Measurements from ENCODE around the gene FOXL2NB.

Gene FOXL2NB

DNA sequence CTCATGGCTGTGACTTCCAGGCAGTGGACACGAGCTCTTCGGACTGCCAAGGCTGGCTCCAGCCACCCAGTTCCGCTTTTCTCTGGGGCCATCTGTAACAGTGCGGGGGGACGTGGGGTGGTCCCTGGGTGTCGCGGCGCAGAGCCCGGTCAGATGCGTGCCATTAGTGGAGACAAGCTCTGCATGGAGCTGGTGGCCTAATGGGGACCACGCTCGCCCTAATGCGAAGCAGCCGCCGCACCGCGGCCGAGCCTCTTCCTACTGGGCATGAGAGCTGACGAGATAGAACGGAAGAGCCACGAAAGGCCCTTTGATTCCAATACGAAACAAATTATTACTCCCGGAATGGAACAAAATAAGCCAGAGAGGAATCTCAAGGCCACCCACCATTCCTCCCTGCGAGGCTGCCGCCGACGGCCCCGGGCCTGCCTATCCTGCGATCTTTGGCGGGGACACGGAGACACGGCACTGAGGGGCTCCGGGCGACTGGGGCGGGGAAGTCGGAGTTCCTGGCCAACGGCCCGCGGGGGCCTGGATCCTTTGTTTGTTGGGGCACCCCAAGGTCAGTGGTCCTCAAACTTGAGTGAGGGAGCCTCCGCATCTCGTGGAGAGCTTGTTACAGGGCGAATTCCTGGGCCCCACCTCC is 18.2 kb upstream of the FOXL2NB start:
- DNase-seq (ENCODE audit: low read depth in 2 of 2): no peak

DNA sequence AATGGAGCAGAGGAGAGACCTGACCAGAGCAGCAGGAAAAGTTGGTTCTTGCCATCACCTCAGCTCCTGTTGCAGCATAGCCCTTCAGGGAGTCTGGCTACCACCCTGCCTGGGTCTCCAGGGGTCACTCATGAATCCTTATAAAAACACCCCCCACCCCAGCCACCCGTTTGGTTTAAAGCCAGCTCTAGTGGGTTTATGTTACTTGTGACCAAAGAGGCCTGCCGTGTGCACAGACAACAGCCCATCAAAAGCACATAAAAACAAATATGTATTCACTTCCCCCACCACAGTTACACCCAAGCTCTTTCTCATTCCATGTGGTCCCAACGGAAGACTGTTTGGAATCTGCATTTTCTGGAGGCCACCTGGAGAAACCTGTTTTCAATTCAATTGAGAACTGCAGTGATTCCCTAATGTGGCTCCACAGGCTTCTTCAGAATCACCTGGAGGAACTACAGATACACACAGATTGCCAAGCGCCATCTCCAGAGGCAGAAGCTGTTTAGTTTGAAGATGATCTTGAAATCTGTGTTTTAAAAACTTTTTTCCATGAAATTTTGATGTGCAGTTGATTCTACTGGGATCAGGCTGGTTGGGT is 13.8 kb upstream of the FOXL2NB start:
- no peak for DNase-seq (ENCODE audit: low read depth in 2 of 2)

DNA sequence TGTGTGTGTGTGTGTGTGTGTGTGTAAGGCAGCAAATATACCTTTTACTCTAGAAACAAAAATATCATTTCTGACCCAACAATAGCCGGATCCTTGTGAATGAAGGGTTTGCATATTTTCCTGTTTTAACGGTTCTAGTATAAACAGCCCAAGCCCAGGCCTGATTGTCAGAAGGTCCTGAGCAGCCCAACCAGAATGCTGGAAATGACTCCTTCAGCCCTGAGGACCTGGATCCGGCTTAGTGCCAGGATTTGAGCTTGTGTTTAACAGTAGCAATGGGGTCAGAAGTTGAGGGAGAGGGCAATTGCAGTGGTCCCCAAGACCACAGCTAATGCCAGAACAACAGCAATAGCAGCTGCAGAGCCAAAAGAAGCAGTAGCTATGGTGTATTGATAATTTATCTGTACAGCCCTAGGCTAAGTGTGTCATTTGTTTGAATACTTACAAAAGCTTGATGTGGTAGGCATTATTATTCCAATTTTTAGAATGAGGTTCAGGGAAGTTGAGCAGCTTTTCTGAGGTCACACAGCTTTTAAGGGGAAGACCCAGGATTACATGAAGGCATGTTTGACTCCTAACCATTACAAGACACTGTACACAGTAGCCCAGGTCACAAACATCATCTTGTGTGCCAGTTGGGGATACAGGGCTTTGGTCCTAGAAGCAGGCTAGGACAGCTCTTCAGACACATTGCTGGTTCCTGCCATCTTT is 12.9 kb upstream of the FOXL2NB start:
- DNase-seq (ENCODE audit: low read depth in 2 of 2): no peak

DNA sequence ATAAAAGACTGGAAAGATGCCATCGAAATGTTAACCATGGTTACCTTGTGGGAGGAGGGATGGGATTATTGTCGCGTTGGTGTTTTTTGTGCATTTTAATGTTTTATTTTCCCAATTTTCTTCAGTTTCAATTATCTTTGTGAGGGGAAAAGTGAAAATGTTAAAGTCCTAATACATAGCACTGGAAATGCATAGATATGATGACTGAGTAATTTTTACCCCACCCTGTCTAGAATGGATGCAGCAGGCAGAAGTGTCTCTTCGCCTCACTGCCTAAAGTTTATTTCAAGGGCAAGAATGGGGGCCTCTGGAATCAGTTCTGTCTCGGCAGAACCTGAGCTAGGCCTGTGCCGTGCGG is 11.5 kb upstream of the FOXL2NB start:
- no peak for DNase-seq (ENCODE audit: low read depth in 2 of 2)

DNA sequence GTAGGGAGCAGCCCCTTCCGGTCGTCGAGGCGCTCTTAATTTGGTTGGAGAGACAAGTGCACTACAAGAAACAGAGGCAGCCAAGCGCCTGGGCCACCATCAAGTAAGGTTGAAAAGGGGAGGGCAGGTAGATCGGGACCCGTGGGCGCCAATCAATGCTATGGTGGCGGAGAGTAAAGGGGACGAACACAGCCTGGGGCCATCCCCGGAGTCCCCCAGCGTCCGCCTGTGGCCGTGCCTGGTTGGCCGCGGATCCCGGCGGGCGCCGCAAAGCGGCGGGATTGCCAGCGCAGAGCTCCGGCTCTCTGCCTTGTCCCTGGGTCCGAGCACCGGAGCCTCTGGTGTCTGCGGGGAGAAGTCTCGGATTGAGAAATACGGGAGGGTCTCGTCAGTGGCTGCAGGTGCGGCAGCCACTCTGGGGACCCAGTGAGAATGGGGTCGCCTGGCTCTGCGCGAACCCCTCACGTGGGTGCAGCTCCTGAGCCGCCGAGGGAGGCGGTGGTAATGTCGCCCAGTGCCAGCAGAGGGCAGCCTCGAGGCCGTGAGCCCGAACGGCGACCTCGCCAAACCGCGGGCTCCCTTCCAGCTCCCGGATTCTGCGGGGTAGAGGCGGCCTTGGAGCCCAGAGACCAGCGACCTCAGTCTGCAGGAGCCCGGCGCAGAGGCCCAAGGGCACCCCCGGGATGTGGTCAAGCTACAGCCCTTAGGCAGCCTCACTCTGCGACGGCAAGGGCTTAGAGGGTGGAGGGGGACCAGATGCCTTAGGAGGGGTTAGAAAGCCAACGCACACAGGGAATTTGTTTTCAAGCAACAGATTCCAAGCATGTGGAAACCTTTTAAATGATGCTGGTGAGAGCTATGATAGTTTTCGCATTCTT is 10.9 kb upstream of the FOXL2NB start:
- DNase-seq (ENCODE audit: low read depth in 2 of 2): peak; percentile 69 to 70

DNA sequence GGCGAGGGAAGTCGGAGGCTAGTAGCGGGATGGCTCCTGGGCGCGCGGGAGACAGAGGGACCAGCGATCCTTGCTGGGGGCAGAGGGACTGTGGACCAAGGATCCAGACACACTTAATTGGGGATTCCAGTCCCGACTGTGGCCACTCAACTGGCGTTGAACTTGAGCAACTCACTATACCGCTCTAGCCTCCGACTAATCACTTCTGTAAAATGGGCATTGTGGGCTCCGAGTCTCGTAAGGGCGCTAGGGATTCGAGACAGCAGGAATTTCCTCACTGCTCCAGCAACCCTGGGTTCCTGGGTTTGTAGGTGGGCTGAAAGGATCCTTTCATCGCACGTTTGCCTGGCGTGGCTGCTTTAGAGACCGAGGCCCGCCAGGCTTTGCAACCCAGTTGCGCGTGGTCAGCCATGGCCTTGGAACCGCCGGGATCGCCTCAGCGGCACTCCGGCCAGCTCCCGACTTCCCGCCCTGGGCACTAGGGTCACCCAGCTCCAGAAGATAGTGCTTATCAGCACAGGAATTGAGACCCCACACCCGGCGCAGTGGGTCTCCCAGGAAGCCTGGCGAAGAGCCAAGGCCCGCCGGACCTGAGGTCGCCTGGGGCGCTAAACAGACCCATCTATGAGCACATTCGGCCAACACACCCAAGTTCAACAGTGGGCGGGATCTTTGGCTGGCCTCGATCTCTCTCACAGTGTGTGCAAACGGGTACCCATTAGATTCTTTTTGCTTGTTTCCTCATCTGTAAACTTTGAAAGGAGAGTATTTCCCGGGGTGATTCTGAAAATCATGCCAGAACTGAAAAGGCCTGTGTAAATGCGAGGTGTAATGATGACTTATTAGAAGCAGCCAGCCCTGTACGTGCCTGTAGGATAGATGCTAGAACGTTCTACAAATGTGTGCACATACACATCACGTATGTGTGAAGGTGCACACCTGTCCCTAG is 10.0 kb upstream of the FOXL2NB start:
- no peak for DNase-seq (ENCODE audit: low read depth in 2 of 2)

DNA sequence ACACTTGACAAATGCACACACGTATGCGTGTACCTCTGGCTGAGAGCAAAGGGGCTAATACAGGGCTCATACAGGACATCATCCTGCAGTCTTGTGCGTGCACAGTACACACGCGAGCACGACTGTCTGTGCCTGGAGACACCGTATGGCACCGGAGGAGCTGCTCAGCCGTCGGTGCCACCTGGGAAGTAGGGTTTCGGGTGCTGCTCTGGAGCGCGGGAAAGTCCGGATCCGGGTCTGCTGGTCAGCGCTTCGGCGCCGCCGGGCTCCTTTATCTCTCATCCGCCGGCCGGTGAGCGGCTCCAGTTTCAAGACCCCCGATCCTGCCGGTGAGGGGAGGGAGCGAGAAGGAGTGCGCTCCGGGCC is 9.3 kb upstream of the FOXL2NB start:
- DNase-seq (ENCODE audit: low read depth in 2 of 2): no peak

DNA sequence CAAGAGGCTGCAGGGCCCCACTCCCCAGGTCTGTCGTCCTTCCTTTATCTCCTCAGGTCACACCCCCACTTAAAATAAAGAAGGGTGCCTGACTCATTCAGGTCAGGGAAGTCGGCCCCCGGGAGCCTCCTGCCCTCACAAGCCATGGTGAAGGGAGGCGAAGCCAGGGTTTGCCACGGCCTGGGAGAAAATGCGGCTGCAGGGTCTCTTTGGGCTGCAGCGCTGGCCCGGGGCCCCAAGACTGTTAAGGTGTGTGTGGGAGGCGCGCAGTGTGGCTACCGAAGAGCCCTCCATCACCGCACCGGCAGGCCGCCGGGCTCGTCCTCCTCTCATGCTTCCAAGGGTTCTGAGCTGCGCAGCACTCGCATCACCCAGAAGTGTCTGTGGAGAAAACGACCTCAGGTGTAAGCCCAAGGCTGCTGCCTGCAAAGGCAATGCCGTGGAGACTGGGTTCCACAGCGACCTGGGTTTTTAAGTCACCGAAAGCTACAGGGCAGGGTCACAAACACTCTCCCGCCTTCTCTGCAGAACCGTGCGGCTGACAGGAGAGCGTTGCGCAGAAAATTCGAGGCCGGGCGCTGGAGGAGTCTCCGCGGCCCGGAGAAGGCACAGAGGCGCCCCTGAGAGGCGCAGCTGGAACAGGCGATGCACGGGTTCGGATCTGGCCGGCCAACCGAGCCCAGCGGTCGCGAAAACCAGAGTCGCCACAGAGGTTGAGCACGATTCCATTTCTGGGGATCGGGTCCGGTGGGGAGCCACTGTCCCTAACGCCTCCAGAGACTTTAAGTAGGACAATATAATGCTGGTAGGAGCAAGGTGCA is 8.8 kb upstream of the FOXL2NB start:
- no peak for DNase-seq (ENCODE audit: low read depth in 2 of 2)

DNA sequence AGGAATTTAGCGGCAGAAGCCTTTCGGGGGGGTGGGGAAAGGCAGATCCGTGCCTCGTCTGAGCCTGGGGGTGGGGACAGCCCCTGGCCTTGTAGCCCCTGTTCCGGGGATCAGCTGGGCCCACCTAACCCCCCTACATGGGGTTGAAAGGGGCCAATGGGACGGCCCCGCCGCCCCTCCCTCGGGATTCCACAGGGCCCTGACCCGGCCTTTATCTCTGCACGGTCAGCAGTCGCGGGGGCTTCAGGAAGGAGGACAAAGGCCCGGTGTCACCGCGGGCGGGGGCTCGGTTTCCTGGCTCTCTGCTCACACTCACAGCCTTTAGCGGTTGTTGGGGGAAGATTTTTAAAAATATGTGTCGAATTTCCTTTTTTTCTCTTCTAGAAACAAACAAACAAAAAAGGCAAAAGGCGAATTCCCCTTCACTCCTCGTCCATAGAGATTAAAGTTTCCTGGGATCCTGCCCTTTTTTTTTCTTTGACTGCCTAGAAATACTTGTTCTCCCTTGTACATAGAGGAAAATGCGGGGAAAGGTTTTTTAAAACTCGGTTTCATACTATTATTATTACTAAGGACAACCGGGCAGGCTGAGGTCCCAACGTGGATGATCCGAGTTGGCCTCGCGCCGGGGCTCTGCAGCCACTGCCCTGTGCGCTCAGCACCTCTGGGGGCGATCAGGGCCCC is 8.0 kb upstream of the FOXL2NB start:
- no peak for DNase-seq (ENCODE audit: low read depth in 2 of 2)

DNA sequence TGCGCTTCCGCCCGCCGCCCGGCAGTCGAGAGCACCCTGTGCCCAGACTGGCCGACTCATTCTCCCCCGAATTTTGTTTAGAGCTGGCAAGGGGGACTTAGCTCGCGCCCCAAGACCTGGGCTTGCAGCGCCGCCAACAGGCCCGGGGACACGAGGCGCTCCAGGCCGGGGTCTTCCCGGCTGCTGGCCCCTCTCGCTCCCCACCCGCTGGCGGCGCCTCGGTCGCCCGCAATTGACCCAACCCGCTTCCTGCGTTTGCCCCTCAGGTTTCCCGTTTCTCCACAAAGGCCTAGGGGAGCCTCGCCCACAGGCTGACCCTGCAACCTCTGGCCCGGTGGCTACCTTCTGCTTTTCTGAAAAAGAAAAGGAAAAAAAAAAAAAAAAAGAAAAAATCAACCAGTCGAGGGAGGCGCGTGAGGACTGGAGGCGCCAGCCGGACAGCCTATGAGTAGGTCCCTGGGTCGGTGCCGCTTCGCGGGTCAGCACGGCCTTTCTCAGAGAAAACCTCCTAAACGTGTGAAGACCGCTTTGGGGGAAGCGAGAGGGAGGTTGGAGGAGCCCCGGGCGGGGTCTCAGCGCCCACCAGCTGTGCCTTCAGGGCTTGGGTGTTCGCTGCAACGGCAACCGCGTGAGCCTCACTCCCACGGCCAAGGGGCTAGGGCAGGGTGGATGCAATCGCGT is 7.3 kb upstream of the FOXL2NB start:
- no peak for DNase-seq (ENCODE audit: low read depth in 2 of 2)

DNA sequence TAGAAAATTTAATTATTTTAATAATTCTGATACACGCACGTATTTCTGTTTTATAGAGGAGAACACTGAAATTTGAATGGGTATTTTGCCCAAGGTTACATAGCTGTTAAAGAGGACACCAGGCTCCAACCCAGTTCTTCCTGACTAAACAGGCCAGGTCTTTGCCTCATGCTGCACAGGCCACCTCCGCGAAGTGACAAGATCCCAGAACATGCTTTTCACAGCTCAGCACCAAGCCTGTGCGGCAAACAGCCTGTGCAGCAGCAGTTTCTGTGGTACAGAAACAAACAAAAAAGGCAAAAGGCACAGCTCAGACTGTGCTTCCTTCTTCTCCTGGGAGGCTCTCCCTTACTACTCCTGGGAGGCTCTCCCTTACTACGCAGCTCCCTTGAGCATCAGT is 6.6 kb upstream of the FOXL2NB start:
- DNase-seq (ENCODE audit: low read depth in 2 of 2): no peak

DNA sequence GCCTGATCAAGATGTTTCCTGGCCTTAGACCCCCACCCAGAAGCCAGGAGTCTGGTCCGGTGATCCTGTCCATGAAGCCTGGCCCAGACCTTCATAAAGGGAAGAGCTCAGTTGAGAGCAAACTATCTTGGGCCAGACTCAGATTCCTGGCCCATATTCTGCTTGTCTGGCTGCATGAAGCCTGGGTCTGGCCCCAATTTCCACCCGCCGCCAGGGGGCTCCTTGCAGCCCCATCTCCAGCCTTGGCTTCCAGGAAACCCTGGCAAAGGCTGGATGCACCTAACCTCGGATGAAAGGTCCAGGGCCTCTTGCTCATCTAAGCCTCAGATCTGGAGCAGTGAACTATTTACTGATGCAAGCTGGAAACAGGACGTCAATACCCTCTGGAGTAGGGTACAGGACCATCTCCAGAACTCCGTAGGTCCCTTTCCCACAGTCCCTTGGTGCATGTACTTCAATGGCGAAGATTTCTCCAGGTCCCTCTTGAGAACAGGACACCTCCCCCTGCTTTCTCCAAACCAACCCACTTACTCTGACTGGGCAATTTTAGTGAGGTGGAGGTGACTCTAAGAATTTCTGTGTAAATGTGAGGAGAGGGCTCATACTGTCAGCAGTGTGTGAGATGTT is 5.6 kb upstream of the FOXL2NB start:
- no peak for DNase-seq (ENCODE audit: low read depth in 2 of 2)

DNA sequence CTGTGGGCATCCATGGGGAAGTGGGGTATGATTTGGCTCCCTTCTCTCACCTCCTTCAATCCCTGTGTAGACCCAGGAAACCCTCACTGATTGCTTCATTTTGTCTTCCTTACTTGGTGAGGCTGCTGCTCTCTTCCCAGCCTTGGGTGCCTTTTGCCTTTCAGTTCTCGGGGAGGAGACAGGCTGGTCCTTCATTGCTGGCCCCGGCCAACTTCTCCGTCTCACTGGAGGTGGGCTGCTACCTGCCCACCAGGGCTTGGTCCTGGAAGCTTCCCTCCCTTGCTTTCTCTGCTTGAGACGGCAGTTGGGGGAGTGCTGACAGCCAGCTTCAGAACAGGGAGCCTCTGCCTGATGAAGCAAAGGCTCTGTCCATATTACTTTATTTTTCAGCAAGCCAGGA is 4.7 kb upstream of the FOXL2NB start:
- DNase-seq (ENCODE audit: low read depth in 2 of 2): no peak

DNA sequence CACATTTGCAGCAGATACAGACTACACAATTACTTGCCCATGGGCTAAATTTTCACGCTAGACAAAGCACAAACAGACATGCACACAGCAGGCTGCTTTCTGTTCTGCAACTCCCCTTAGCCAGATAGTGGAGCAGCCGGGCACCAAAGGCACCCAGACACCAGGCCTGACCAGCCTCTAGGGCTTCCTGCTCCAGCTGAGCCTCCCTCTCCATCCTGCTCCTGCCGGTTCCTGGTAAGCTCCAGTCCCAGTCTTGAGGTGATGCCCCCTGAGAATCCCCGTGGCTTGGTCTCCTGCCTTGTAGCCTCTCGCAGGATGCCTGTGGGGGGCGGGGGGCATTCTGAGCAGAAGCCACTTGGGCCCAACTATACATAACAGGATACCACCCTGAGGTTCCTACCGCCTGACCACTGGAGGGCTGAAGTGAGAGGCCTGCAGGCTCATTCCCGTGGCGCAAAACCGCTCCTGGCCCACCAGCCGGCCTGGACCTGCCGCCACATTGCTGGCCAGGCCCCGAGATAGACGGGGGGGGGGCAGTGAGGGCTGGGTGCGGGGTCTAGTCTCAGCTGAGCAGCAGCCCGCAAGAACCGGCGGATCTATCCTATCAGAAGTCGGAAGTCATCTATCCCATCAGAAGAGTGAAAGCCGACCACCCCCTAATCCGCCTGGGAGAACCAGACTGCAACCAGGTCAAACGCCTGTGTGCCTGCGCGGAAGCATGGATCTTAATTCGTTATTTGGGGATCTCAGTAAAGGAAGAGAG is 4.0 kb upstream of the FOXL2NB start:
- DNase-seq (ENCODE audit: low read depth in 2 of 2): no peak

DNA sequence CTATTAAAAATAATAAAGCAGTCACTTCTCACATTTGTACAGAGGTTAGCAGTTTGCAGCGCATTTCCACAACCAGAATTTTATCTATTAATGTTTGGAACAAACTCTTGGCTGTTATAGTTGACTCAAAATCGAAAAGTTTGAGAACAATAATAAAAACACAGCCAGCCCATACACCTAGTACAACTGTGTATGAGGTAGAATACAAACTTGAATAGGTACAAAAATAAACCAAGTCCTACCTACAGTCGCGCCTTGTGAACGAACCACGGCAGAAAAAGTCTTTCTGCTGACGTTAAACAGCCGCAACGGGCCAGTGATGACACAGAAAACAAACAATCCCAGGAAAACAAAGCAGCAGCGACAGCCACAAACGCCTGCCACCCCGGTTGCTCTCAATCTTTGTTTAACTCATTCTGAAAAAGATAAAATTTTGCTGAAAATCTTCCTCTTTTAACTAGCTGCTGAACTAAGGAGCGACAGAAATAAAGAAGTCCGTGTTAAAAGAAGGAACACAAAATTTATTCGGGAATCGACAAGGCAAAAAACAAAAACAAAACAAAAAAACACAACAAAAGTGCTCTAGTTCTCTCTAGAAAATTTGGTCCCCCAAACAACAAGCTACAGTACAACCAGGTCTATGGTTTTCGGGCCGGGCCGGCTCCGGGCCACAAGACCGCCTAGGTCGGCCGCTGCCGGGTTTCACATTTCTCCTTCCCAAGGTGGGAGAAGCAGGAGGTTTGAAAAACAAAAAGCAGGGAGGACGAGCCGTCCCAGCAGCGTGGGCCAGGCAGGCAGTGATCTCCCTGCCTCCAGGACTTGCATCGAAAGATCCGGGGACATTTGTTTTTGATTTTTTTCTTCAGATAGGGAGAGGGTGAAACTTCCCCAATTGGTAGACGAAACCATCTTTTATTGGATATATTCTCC is 3.0 kb upstream of the FOXL2NB start:
- no peak for DNase-seq (ENCODE audit: low read depth in 2 of 2)

DNA sequence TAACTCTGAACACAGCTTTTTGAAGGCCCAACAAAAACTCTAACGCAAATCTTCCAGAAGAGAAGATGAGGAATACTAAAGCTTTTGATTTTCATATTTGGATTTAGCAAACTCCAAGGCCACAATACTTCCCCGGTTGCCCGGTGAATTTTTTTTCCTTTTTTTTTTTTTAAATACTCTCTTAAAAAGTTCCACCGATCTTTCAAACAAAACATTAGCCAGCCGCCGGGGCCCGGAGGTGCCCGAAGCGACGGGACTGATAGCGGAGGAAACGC is 2.4 kb upstream of the FOXL2NB start:
- no peak for DNase-seq (ENCODE audit: low read depth in 2 of 2)
